Activated naive CD4-positive, alpha-beta T cell treated with anti-CD3 and anti-CD28 coated beads, Interleukin-2, amount 10 ng/mL, durations not matched to agents 5 hours and 36 hours (primary cell): Measurements from ENCODE around the gene ITGAL. TPM values are rescaled to one million over a fixed set of nuclear protein-coding genes. Genes with fewer than 3 reads are reported as not detected.

Experiments used
- microRNA-seq: library from miRNA; unstranded; fragments of <30 nt; microRNA quantifications from one replicate; pipeline ENCODE4 v1.2.0, GENCODE V29; 2022; ENCODE audit warnings: borderline microRNAs expressed, borderline replicate concordance
- total RNA-seq, 2 experiments: library from RNA; stranded (reverse); gene quantifications; one replicate each; pipeline ENCODE4 v1.2.3, GENCODE V29; 2021

ITGAL gene
- 100 to 1,000 TPM; 550 to 559 TPM for total RNA-seq

DNA sequence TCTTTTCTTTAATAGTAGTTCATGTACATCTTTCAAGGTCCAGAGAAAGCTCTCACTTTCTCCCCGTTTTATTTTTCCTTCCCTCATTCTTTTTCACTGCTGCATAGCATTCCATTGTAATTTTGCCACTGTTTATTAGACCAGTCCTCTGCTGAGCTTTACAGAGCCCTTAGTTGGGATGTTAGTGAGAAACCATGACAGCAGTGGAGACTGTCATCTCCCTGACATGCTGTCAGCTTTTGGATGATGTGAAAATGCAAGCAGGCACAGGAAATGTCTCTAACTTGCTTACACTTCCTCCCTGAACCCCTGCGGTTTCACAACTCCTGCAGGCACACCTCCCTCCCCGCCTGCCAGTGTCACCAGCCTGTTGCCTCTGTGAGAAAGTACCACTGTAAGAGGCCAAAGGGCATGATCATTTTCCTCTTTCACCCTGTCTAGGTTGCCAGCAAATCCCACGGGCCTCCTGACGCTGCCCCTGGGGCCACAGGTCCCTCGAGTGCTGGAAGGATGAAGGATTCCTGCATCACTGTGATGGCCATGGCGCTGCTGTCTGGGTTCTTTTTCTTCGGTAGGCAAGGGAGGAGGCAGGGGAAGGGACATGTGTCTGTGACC lies at the start of gene ITGAL:
TSS of gene ITGAL (plus strand) at position 415 of the 615 bp plus-strand sequence. CDS start at position 511, 96 bp downstream.

DNA sequence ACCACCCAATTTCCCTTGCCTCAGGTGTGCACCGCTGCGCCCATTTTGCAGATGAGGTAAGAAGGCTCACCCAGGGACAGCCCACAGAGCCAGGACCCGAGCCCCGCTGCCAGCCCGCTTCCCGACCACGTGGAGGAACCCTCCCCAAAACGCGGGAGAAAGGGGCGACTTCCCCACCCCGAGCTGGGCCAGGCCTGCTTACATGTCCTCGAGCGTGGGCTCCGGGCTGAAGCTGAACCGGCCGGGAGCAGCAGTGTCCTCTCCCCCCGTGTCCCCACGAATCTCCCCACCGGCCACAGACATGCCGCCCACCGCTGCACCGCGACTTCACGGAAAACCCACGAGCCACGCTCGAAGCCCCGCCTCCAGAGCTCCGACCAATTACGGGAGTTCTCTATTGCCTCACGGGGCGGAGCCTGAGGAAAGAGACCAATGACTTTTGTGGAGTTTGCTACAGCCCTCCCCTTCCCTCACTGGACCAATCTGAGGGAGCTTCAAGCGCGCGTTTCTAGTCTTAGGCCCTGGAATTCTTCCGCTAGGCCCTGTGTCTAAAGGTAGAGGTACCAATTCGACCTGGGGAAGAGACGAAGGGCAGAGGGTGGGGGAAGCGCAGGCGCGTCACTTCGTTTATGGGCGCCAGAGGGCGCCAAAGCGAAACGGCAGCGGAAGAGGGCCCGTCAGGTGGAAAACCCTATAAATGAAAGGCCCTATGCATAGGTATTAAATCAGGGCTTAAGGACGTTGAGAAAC lies 42.7 kb upstream of the ITGAL start, which contains the start of gene DCTPP1:
TSS of gene DCTPP1 (minus strand) at position 353 of the 750 bp plus-strand sequence. CDS start at position 303, 50 bp downstream.

DNA sequence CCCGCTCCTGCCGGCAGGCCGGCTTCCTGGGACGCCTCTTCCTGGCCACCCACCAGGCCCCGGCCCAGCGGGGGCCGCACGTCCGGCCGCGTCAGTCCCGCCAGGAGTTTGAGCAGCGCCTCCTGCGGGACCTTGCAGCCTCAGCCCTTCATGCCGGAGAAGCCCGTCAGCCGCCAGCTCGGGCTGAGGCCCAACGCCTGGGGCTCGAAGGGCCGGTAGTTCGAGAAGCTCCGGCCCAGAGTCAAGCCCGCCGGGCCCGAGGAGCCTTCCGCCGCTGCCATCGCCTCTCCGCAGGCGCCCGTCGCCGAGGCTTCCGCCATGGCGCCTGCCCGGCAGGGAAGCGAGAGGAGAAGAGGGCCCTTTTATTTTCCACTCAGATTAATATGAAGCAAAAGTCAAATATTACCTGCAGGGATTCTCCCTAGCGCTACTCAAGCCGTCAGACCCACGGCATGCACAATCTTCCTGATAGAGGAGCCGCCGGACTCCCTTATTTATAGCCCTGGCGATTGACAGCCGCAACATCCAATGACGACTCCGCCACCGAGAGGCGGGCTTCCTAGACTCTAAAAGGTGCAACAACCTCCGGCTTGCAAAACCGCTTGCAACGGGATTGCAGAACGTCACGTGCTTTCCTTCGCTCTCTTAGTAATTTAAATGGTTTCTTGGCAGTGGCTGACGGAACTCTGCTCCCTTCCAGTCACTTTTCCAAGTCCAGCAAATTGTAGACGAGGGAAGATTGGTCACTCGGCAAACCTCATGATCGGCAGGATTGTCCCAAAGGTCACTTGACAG lies 26.9 kb upstream of the ITGAL start, which contains the start of gene SEPHS2:
TSS of gene SEPHS2 (minus strand) at position 467 of the 795 bp plus-strand sequence. CDS start at position 320, 147 bp downstream.

DNA sequence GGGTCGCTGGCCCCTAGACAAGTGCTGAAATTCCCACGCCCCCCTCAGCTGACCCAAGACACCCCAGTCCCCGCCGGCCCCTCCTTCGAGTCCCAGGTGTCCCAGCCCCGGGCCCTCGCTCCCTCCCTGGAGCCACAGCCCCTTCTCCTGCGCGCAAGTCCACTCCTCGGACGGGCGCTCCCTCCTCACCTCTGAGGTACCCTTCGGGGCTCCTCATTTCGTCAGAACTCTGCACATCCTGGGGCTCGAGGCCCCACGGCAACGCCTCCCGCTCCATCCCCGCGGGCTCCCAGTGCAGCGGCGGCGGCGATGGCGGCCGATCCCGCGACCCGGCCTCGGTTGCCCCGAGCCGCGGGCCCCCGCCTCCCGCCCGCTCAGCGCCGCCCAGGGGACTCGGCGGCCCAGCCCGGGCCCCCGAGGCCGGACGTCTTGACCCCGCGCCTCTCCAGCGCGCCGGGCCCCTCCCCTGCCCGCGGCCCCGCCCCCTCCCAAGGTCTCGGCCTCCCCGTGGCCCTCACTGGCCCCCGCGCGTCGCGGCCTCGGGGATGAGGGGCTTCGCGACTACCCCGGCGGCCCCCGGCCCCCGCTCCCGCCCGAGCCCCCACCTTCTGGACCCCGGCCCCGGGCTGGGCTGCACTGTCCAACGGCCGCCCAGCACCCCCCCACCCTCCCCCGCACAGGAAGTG lies 53.7 kb downstream of the ITGAL start, which contains the start of gene ZNF768:
TSS of gene ZNF768 (minus strand) at position 430 of the 686 bp plus-strand sequence. CDS start at position 277, 153 bp downstream.

DNA sequence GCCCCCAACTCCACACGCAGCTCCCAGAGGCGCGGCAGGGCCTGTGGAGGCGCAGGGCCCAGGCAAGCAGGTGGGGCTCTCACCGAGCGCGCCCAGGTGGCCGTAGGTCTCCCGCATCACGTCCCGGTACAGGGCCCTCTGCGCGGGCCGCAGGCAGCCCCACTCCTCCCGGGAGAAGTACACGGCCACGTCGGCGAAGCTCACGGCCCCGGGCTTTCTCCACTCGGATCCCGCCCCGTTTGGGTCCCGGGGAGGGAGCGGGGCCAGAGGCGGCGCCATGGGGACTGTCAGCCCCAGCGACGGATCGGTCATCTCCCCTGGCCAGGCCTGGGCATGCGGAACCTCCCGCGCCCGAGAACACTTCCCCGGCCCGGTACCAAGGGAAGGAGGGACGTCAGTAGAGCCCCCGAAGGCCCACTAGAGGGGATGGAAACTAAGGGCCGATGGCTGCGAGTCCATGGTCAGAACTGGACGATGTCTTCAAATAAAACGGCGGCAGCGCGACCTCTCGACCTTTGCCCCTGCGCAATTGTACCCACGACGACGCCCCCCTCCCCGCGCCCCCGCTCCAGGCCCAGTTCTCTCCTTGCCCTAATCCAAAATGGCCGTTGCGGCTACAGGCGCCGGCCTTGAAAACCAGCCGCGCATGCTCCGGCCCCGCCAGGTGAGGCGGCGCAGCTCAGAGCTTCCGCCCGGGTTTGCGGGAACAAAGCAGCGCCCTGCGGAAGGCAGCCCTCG lies 62.0 kb downstream of the ITGAL start, which contains the start of gene ZNF747:
TSS of gene ZNF747 (minus strand) at position 491 of the 738 bp plus-strand sequence. CDS start at position 312, 179 bp downstream.

DNA sequence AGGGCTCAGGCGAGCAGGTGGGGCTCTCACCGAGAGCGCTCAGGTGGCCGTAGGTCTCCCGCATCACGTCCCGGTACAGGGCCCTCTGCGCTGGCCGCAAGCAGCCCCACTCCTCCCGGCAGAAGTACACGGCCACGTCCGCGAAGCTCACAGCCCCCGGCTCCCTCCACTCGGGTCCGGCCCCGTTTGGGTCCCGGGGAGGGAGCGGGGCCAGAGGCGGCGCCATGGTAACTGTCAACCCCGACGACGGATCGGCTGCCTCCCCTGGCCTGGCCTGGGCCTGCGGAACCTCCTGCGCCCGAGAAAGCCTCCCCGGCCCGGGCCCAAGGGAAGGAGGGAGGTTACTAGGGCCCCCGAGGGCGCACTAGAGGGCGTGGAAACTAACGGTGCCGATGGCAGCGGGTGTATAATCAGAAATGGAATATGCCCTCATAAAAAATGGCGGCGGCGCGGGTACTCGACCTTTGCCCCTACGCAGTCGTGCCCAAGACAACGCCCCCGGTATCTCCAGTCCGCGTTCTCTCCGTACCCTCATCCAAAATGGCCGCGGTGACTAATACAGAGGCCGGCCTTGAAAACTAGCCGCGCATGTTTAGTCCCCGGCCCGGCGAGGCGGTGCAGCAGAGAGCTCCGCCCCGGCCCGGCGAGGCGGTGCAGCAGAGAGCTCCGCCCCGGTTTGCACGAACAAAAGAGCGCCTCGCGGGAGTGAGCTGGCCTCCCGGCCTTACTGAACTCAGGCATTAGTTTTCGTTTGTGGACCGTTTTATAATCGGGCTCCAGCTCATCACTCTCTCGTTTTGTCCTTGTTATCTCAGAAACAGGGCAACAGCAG lies 85.6 kb downstream of the ITGAL start, which contains the start of gene ZNF764:
TSS of gene ZNF764 (minus strand) at position 418 of the 832 bp plus-strand sequence. CDS start at position 226, 192 bp downstream.

DNA sequence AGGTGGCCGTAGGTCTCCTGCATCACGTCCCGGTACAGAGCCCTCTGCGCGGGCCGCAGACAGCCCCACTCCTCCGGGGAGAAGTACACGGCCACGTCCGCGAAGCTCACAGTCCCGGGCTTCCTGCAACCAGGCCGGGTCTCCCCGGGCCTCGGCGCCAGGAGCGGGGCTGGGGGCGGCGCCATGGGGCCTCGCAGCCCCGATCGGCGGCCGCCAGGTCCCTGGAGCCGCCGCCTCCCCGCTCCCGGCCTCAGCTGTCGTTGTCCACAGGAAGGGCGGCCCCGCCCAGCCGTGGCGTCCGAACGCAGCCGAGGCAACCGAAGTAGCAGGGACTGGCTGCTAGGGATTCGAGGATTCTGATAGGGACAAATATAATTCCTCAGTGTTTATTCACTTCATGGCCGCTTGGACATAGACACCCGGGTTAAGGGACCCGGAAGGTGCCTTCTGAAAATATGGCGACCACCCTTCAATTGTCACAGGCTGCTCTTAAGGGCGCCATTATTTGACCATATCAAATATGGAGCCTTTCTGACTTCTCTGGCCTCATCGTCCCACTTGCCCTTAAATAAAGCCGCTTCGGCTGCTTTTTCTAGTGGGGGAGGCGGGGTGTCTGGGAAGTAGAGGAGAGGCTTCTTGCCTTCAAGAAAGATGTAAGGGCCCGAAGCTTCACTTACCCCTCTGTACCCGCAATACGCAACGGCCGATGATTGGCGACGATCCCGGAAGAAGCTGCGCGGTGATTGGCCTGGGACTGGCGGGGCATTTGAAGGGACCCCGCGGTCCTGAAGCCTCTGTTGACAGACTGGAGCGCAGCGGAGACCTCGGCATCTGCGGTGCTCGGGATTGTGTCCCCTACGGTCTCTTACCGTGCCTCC lies 99.1 kb downstream of the ITGAL start, which contains the start of gene ZNF688:
TSS of gene ZNF688 (minus strand) at position 270 of the 878 bp plus-strand sequence. CDS start at position 185, 85 bp downstream.

Small RNA genes within 50 kb of the gene (microRNA-seq; reads per million reads assigned to microRNA genes)
- gene MIR4518, result 29.0 reads per million, percentile 55 among the genes with 10 or more reads in this experiment

Other genes starting within 250 kb of the ITGAL start
- 10 to 100 TPM in 1 of 2 experiments, 1 to 10 TPM in 1; 7.5 to 15.5 TPM for gene NPIPB13, start 224.3 kb upstream of the ITGAL start, total RNA-seq
- 10 to 100 TPM; 51.3 to 55.5 TPM for gene CD2BP2, start 117.4 kb upstream of the ITGAL start, total RNA-seq
- gene TBC1D10B, start 102.2 kb upstream of the ITGAL start, total RNA-seq, result 10 to 100 TPM; 55.5 to 58.2 TPM
- under 1 TPM in 1 of 2 experiments, not detected in 1; 0.78 TPM for gene MYL11, start 97.9 kb upstream of the ITGAL start, total RNA-seq
- gene SEPTIN1, start 90.2 kb upstream of the ITGAL start, total RNA-seq, result 100 to 1,000 TPM; 383 to 413 TPM
- 10 to 100 TPM; 14.3 to 14.9 TPM for gene ZNF48, start 77.3 kb upstream of the ITGAL start, total RNA-seq
- 1 to 10 TPM; 3.8 to 4.3 TPM for gene ZNF771, start 65.1 kb upstream of the ITGAL start, total RNA-seq
- gene DCTPP1, start 42.7 kb upstream of the ITGAL start, total RNA-seq, result 10 to 100 TPM; 39.9 to 40.3 TPM
- 10 to 100 TPM; 56.7 to 59.9 TPM for gene SEPHS2, start 26.9 kb upstream of the ITGAL start, total RNA-seq
- gene ZNF768, start 53.8 kb downstream of the ITGAL start, total RNA-seq, result 1 to 10 TPM; 4.9 to 5.3 TPM
- gene ZNF747, start 62.1 kb downstream of the ITGAL start, total RNA-seq, result 10 to 100 TPM; 11.8 to 12.3 TPM
- 10 to 100 TPM; 18.1 to 18.5 TPM for gene ZNF764, start 85.6 kb downstream of the ITGAL start, total RNA-seq
- gene ZNF688, start 99.0 kb downstream of the ITGAL start, total RNA-seq, result 10 to 100 TPM; 16.3 TPM
- 10 to 100 TPM; 18.2 to 19.7 TPM for gene ZNF785, start 113.0 kb downstream of the ITGAL start, total RNA-seq
- 10 to 100 TPM; 10.6 to 10.8 TPM for gene ZNF689, start 137.6 kb downstream of the ITGAL start, total RNA-seq
- gene PRR14, start 178.2 kb downstream of the ITGAL start, total RNA-seq, result 10 to 100 TPM; 71.0 to 75.9 TPM
- 10 to 100 TPM; 95.3 to 95.6 TPM for gene FBRS, start 185.7 kb downstream of the ITGAL start, total RNA-seq
- gene SRCAP, start 226.4 kb downstream of the ITGAL start, total RNA-seq, result 10 to 100 TPM; 72.5 to 75.9 TPM